Spleen (tissue), 11 donors: ENCODE results near the gene CA10. TPM values are rescaled to one million over a fixed set of nuclear protein-coding genes. Genes with fewer than 3 reads are reported as not detected.

Source experiments
- DNase-seq: peaks from one replicate; pipeline ENCODE4 v3.0.0-alpha.2; 2020
- H3K27ac ChIP-seq, 8 donors: fragments of 200-600 bp; sonication (generic) in 7 of 8; 1 replicate in 4 of 8; 2 replicates in 4 of 8; pipeline versions ENCODE4 v1.5.0 to v1.8.0; 2016 to 2021; ENCODE audit warnings: inconsistent platforms in 4 of 8, mild to moderate bottlenecking in 4 of 8, moderate library complexity in 1 of 8
- H3K27me3 ChIP-seq, 7 donors: fragments of 200-600 bp; sonication (generic) in 6 of 7; replicated peaks in 1 of 7; 1 replicate in 4 of 7; 2 replicates in 3 of 7; pipeline versions ENCODE4 v1.5.0 to v1.8.0; 2016 to 2021; ENCODE audit warnings: inconsistent platforms in 3 of 7, mild to moderate bottlenecking in 1 of 7
- H3K36me3 ChIP-seq, 6 donors: fragments of 200-600 bp; sonication (generic) in 5 of 6; 1 replicate in 4 of 6; 2 replicates in 2 of 6; pipeline versions ENCODE4 v1.5.0 to v1.8.0; 2016 to 2021; ENCODE audit warnings: inconsistent platforms in 2 of 6
- H3K4me1 ChIP-seq, 6 donors: fragments of 200-600 bp; sonication (generic) in 5 of 6; 1 replicate in 3 of 6; 2 replicates in 3 of 6; pipeline versions ENCODE4 v1.5.0 to v1.8.0; 2016 to 2021; ENCODE audit warnings: inconsistent platforms in 3 of 6
- H3K4me3 ChIP-seq, 8 donors: fragments of 200-600 bp; sonication (generic) in 7 of 8; 1 replicate in 4 of 8; 2 replicates in 4 of 8; pipeline versions ENCODE4 v1.5.0 to v1.8.0; 2016 to 2021; ENCODE audit warnings: inconsistent platforms in 4 of 8, mild to moderate bottlenecking in 4 of 8, moderate library complexity in 2 of 8
- H3K9me3 ChIP-seq, 8 donors: fragments of 200-600 bp; sonication (generic) in 7 of 8; 1 replicate in 4 of 8; 2 replicates in 4 of 8; pipeline versions ENCODE4 v1.5.0 to v1.8.0; 2016 to 2021; ENCODE audit warnings: inconsistent platforms in 4 of 8
- POLR2A ChIP-seq, 3 donors: fragments of 450-650 bp; IDR thresholded peaks; one replicate each; pipeline ENCODE4 v1.5.1; 2017; ENCODE audit warnings: antibody characterized with exemption in 3 of 3, mild to moderate bottlenecking in 1 of 3
- POLR2AphosphoS5 ChIP-seq, 3 donors: sonication (generic); formaldehyde crosslinking; IDR thresholded peaks; one replicate each; pipeline ENCODE4 v1.5.1; 2017; ENCODE audit warnings: antibody characterized with exemption in 3 of 3
- WGBS, 5 donors: extraction: QIAGEN DNeasy Blood & Tissue Kit in 3 of 5; methylation state at CpG; one replicate each; pipeline versions ENCODE4 v1.1.5 to v1.1.7; 2013 to 2018; 5-methylcytosine and 5-hydroxymethylcytosine counted together
- intact Hi-C: fragments of 100-400 bp; cut with DNase I; formaldehyde crosslinking; loops from one replicate; pipeline ENCODE4 v1.15.0; 2023; ENCODE audit warnings: low total_unique reads
- polyA plus RNA-seq, 3 donors: library from polyadenylated mRNA; stranded (reverse); fragments of 200-250 nt; gene quantifications; one replicate each; pipeline ENCODE4 v1.2.1, GENCODE V29; 2013
- total RNA-seq, 7 donors: library from RNA; depleted of rRNA in 3 of 7; stranded (reverse); fragments of >200 nt in 3 of 7; fragmentation: NEBNext Ultra II Directional in 4 of 7; extraction: Animal tissue kit (Norgen Biotek cat#: 25700) in 4 of 7; gene quantifications; one replicate each; pipeline versions ENCODE4 v1.1.0 to v1.2.1, GENCODE V29; 2016 to 2021
- TF ChIP-seq, protein P1 (sequence below), 11 experiments: fragments of 200-600 bp in 7 of 11; fragments of 450-650 bp in 4 of 11; sonication (generic) in 4 of 11; IDR thresholded peaks in 8 of 11; conservative IDR thresholded peaks in 3 of 11; 1 replicate in 7 of 11; 2 replicates in 4 of 11; pipeline versions ENCODE4 v1.4.0 to v1.8.0; 2016 to 2021; ENCODE audit warnings: antibody characterized with exemption in 11 of 11, inconsistent platforms in 4 of 11, mild to moderate bottlenecking in 1 of 11
- donor health status: healthy with polysubstance abuse.
- donor health status: DM: no; HTN: no; CAD: no; lungs with moderate emphysema.
- donor health status: DM: no; HTN: no; CAD: no.
- donor health status: Bipolar disorder and iron deficiency.
- donor health status: healthy.
- donor health status: DM: no; HTN: no; CAD: no.
- donor health status: DM: yes; HTN: yes; CAD: no.

Gene CA10
- total and polyA plus RNA-seq, 10 donors = 0.19 to 0.22 TPM; not detected in 8

DNA sequence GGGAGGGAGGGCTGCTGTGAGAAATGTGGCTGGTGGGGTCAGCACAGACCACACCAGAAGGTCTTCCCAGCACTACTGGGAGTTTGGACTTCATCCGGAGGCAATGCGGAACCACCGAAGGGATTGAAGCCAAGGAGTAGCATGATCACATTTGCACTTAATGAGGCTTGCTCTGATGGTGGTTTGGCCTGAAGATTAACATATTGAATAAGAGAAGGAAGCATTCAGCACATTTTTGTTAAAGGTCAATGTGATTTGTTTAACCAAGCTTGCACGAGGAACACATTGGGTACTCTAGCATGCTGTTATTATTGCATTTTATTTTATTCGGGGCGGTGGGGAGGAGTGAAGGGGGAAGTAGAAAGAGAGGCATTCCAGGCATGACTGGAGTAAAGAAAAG, 519.5 kb downstream of the CA10 start:
- TF ChIP-seq POLR2A (IDR thresholded peaks at IDR 0.05) = no peak
- no peak for TF ChIP-seq POLR2AphosphoS5 (IDR thresholded peaks at IDR 0.05)
- TF ChIP-seq, protein P1, sequence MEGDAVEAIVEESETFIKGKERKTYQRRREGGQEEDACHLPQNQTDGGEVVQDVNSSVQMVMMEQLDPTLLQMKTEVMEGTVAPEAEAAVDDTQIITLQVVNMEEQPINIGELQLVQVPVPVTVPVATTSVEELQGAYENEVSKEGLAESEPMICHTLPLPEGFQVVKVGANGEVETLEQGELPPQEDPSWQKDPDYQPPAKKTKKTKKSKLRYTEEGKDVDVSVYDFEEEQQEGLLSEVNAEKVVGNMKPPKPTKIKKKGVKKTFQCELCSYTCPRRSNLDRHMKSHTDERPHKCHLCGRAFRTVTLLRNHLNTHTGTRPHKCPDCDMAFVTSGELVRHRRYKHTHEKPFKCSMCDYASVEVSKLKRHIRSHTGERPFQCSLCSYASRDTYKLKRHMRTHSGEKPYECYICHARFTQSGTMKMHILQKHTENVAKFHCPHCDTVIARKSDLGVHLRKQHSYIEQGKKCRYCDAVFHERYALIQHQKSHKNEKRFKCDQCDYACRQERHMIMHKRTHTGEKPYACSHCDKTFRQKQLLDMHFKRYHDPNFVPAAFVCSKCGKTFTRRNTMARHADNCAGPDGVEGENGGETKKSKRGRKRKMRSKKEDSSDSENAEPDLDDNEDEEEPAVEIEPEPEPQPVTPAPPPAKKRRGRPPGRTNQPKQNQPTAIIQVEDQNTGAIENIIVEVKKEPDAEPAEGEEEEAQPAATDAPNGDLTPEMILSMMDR (IDR thresholded peaks at IDR 0.05 in 8 of 11, conservative IDR thresholded peaks at IDR 0.05 in 3 of 11) = no peak
- no peak overlapping the region for H3K4me3 ChIP-seq
- H3K27me3 ChIP-seq = peaks cover 0 to 11% (median 0%) of the 10 kb centered on the region in 7 donors
- H3K4me1 ChIP-seq = no peaks in the 10 kb centered on the region
- no peak for DNase-seq
- WGBS, 5 donors = 64 to 81% (median 76%) methylated on average over 6 of the region's 6 CpGs
- no peak overlapping the region for H3K27ac ChIP-seq
- no peaks in the 10 kb centered on the region for H3K36me3 ChIP-seq
- intact Hi-C loops = no loop called here
- H3K9me3 ChIP-seq = no peaks in the 10 kb centered on the region

DNA sequence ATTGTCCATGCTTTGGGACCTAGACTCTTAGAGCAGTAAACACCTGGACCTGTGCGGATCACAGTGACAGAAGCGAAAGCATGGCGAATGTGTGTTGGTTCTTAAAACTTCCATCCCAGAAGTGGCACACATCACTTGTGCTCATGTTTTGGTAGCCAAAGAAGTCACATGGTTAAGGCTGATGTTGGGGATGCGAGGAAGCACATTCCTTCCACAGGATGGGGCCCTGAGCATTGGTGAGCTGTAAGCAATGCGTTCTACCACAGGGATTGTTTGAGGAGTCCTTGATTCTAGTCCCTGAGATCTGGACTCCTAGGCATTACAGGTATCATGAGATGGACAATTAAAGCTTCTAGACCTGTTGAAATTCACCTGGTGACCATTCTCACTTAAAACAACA, 522.2 kb downstream of the CA10 start:
- no peak for DNase-seq
- Histone ChIP-seq H3K36me3 (no peaks in the 10 kb centered on the region), H3K4me1 (no peaks in the 10 kb centered on the region), H3K9me3 (no peaks in the 10 kb centered on the region), H3K4me3 (no peak overlapping the region), H3K27me3 (peaks cover 0 to 7% (median 0%) of the 10 kb centered on the region in 7 donors), H3K27ac (no peak overlapping the region)
- intact Hi-C loops = no loop called here
- no peak for TF ChIP-seq POLR2AphosphoS5 (IDR thresholded peaks at IDR 0.05)
- no peak for TF ChIP-seq POLR2A (IDR thresholded peaks at IDR 0.05)
- TF ChIP-seq, protein P1 (IDR thresholded peaks at IDR 0.05 in 8 of 11, conservative IDR thresholded peaks at IDR 0.05 in 3 of 11) = no peak
- WGBS, 5 donors = 77 to 91% (median 87%) methylated on average over 5 of the region's 5 CpGs

DNA sequence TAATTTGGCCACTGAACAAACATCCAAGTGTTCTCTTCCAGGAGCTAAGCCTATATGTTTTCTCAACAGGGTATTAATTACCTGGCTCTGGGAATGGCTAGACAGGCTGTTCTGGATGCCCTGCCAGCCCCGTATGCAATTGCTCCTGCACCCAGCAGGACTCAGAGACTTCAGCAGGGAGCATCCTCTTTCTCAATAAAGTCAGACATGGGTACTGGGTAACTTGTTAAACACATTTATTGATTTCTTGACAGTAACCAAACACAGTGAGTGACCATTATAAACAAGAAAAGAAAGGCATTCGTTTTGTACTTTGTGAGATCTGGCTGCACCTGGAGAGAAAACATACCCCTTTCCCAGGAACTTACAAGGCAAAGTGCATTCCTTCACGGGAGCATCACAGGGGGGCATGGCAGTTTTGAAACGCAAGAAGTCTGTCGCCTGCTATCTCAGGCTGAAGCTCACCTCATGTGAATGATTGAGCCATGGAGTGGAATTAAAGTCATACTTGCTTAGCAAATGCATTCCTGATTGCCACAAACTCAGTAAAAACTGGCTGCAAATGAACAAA, 528.3 kb downstream of the CA10 start:
- Histone ChIP-seq H3K36me3 (no peaks in the 10 kb centered on the region), H3K4me3 (no peak overlapping the region), H3K4me1 (no peaks in the 10 kb centered on the region), H3K9me3 (no peaks in the 10 kb centered on the region), H3K27ac (no peak overlapping the region), H3K27me3 (peaks cover 0 to 3% (median 0%) of the 10 kb centered on the region in 7 donors)
- no peak for DNase-seq
- TF ChIP-seq, protein P1 (IDR thresholded peaks at IDR 0.05 in 8 of 11, conservative IDR thresholded peaks at IDR 0.05 in 3 of 11) = no peak
- TF ChIP-seq POLR2AphosphoS5 (IDR thresholded peaks at IDR 0.05) = no peak
- no peak for TF ChIP-seq POLR2A (IDR thresholded peaks at IDR 0.05)
- intact Hi-C loops = no loop called here
- whole genome bisulfite sequencing, 5 donors = 36 to 49% (median 41%) methylated on average over 5 of the region's 5 CpGs

DNA sequence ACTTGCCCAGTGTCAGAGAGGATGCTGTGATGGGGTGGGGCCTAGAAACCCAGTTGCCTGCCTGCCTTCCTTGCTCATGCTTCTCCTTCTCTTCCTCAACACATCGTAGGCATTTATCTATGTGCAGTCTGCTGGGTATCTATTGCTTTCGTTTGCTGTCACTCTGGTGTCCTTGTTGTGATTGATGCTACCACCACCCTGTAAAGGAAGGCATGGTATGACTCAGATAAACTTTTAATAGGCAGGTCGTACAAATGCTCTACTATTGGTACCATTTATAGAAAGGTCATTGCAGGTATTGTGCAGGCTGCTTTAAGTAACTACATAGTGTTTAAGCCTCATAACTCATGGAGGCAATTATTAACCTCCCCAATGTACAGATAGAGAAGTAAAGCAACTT, 529.3 kb downstream of the CA10 start:
- H3K4me1 ChIP-seq = no peaks in the 10 kb centered on the region
- H3K36me3 ChIP-seq = no peaks in the 10 kb centered on the region
- no peaks in the 10 kb centered on the region for H3K9me3 ChIP-seq
- H3K27ac ChIP-seq = no peak overlapping the region
- TF ChIP-seq, protein P1 (IDR thresholded peaks at IDR 0.05 in 8 of 11, conservative IDR thresholded peaks at IDR 0.05 in 3 of 11) = no peak
- TF ChIP-seq POLR2A (IDR thresholded peaks at IDR 0.05) (no peak), POLR2AphosphoS5 (IDR thresholded peaks at IDR 0.05) (no peak)
- WGBS, 5 donors = 42 to 60% (median 49%) methylated on average over 3 of the region's 3 CpGs
- intact Hi-C loops = no loop called here
- no peak overlapping the region for H3K4me3 ChIP-seq
- H3K27me3 ChIP-seq = peaks cover 0 to 3% (median 0%) of the 10 kb centered on the region in 7 donors
- no peak for DNase-seq
